Measurements from ENCODE around the gene NCOA7.

NCOA7 gene

GRCh38 chr6:125865015-125865414, 74.3 kb downstream of the NCOA7 start:
- ATAC-seq (ENCODE audit: insufficient read depth, low read depth) (no peak), DNase-seq (no peak)
- no peaks in the 10 kb centered on the region for H3K79me2 ChIP-seq (ENCODE audit: insufficient read depth, low read length)
- no peak overlapping the region for H3K27ac ChIP-seq (ENCODE audit: low read length)
- H3K4me1 ChIP-seq (ENCODE audit: insufficient read depth, low read length) = no peaks in the 10 kb centered on the region
- H3K4me3 ChIP-seq (ENCODE audit: low read depth in 1 of 2, low read length in 2 of 2) = no peak overlapping the region
- H2AFZ ChIP-seq (ENCODE audit: low read depth, low read length) = no peak overlapping the region
- no peak for TF ChIP-seq CTCF (IDR thresholded peaks at IDR 0.05; ENCODE audit: borderline replicate concordance, extremely low read depth, low read length, poor library complexity, severe bottlenecking)
- no peak for TF ChIP-seq EZH2 (IDR thresholded peaks at IDR 0.05; ENCODE audit: borderline replicate concordance, low read depth, low read length, severe bottlenecking)
- H3K27me3 ChIP-seq (ENCODE audit: insufficient read depth, low read length, poor library complexity) = no peaks in the 10 kb centered on the region
- no peaks in the 10 kb centered on the region for H3K9me3 ChIP-seq (ENCODE audit: insufficient read depth, low read length, severe bottlenecking)
- H3K9ac ChIP-seq (ENCODE audit: low read depth, low read length) = no peak overlapping the region
- H3K4me2 ChIP-seq (ENCODE audit: insufficient read depth, low read length) = no peak overlapping the region
- no peaks in the 10 kb centered on the region for H3K36me3 ChIP-seq (ENCODE audit: insufficient read depth, low read length)
- H4K20me1 ChIP-seq (ENCODE audit: insufficient read depth, low read length) = 0 out of 2 replicates have a peak, but pooled peaks cover 4% of the 10 kb centered on the region

GRCh38 chr6:125866433-125866832, 75.7 kb downstream of the NCOA7 start:
- Histone ChIP-seq H3K9ac (ENCODE audit: low read depth, low read length) (no peak overlapping the region), H3K36me3 (ENCODE audit: insufficient read depth, low read length) (no peaks in the 10 kb centered on the region), H3K9me3 (ENCODE audit: insufficient read depth, low read length, severe bottlenecking) (no peaks in the 10 kb centered on the region), H4K20me1 (ENCODE audit: insufficient read depth, low read length) (0 out of 2 replicates have a peak, but pooled peaks cover 4% of the 10 kb centered on the region), H2AFZ (ENCODE audit: low read depth, low read length) (no peak overlapping the region), H3K27ac (ENCODE audit: low read length) (no peak overlapping the region), H3K4me3 (ENCODE audit: low read depth in 1 of 2, low read length in 2 of 2) (no peak overlapping the region), H3K4me1 (ENCODE audit: insufficient read depth, low read length) (no peaks in the 10 kb centered on the region), H3K79me2 (ENCODE audit: insufficient read depth, low read length) (no peaks in the 10 kb centered on the region), H3K27me3 (ENCODE audit: insufficient read depth, low read length, poor library complexity) (no peaks in the 10 kb centered on the region), H3K4me2 (ENCODE audit: insufficient read depth, low read length) (no peak overlapping the region)
- TF ChIP-seq CTCF (IDR thresholded peaks at IDR 0.05; ENCODE audit: borderline replicate concordance, extremely low read depth, low read length, poor library complexity, severe bottlenecking) = no peak
- no peak for TF ChIP-seq EZH2 (IDR thresholded peaks at IDR 0.05; ENCODE audit: borderline replicate concordance, low read depth, low read length, severe bottlenecking)
- DNase-seq = no peak
- no peak for ATAC-seq (ENCODE audit: insufficient read depth, low read depth)

- Histone ChIP-seq H3K27ac (ENCODE audit: low read length) (no peak overlapping the region), H3K27me3 (ENCODE audit: insufficient read depth, low read length, poor library complexity) (no peaks in the 10 kb centered on the region), H4K20me1 (ENCODE audit: insufficient read depth, low read length) (0 out of 2 replicates have a peak, but pooled peaks cover 4% of the 10 kb centered on the region), H3K9ac (ENCODE audit: low read depth, low read length) (no peak overlapping the region), H3K4me2 (ENCODE audit: insufficient read depth, low read length) (no peak overlapping the region), H3K36me3 (ENCODE audit: insufficient read depth, low read length) (no peaks in the 10 kb centered on the region), H3K79me2 (ENCODE audit: insufficient read depth, low read length) (no peaks in the 10 kb centered on the region), H3K9me3 (ENCODE audit: insufficient read depth, low read length, severe bottlenecking) (no peaks in the 10 kb centered on the region), H3K4me3 (ENCODE audit: low read depth in 1 of 2, low read length in 2 of 2) (no peak overlapping the region), H3K4me1 (ENCODE audit: insufficient read depth, low read length) (no peaks in the 10 kb centered on the region), H2AFZ (ENCODE audit: low read depth, low read length) (no peak overlapping the region)
- TF ChIP-seq CTCF (IDR thresholded peaks at IDR 0.05; ENCODE audit: borderline replicate concordance, extremely low read depth, low read length, poor library complexity, severe bottlenecking) (no peak), EZH2 (IDR thresholded peaks at IDR 0.05; ENCODE audit: borderline replicate concordance, low read depth, low read length, severe bottlenecking) (no peak)
- no peak for DNase-seq
- no peak for ATAC-seq (ENCODE audit: insufficient read depth, low read depth)
Measured at GRCh38 chr6:125867483-125867942, 76.8 kb downstream of the NCOA7 start.

- Histone ChIP-seq H3K9me3 (ENCODE audit: insufficient read depth, low read length, severe bottlenecking) (no peaks in the 10 kb centered on the region), H3K27me3 (ENCODE audit: insufficient read depth, low read length, poor library complexity) (no peaks in the 10 kb centered on the region), H4K20me1 (ENCODE audit: insufficient read depth, low read length) (0 out of 2 replicates have a peak, but pooled peaks cover 4% of the 10 kb centered on the region), H3K4me3 (ENCODE audit: low read depth in 1 of 2, low read length in 2 of 2) (no peak overlapping the region), H2AFZ (ENCODE audit: low read depth, low read length) (no peak overlapping the region), H3K79me2 (ENCODE audit: insufficient read depth, low read length) (no peaks in the 10 kb centered on the region), H3K9ac (ENCODE audit: low read depth, low read length) (no peak overlapping the region), H3K4me1 (ENCODE audit: insufficient read depth, low read length) (no peaks in the 10 kb centered on the region), H3K27ac (ENCODE audit: low read length) (no peak overlapping the region), H3K36me3 (ENCODE audit: insufficient read depth, low read length) (no peaks in the 10 kb centered on the region), H3K4me2 (ENCODE audit: insufficient read depth, low read length) (no peak overlapping the region)
- no peak for DNase-seq
- no peak for ATAC-seq (ENCODE audit: insufficient read depth, low read depth)
- TF ChIP-seq CTCF (IDR thresholded peaks at IDR 0.05; ENCODE audit: borderline replicate concordance, extremely low read depth, low read length, poor library complexity, severe bottlenecking) = no peak
- no peak for TF ChIP-seq EZH2 (IDR thresholded peaks at IDR 0.05; ENCODE audit: borderline replicate concordance, low read depth, low read length, severe bottlenecking)
Measured at GRCh38 chr6:125868252-125868651, 77.5 kb downstream of the NCOA7 start.

All from DND-41 (cell line).